ENCODE data around the gene GLCE. TPM values are rescaled to one million over a fixed set of nuclear protein-coding genes. Genes with fewer than 3 reads are reported as not detected.
A peak's percentile ranks its signal among the peaks of the same experiment; 100 is the strongest.

Gene GLCE
- total RNA-seq, 2 donors from 2014 or later = 3.8 to 5.0 TPM

DNA sequence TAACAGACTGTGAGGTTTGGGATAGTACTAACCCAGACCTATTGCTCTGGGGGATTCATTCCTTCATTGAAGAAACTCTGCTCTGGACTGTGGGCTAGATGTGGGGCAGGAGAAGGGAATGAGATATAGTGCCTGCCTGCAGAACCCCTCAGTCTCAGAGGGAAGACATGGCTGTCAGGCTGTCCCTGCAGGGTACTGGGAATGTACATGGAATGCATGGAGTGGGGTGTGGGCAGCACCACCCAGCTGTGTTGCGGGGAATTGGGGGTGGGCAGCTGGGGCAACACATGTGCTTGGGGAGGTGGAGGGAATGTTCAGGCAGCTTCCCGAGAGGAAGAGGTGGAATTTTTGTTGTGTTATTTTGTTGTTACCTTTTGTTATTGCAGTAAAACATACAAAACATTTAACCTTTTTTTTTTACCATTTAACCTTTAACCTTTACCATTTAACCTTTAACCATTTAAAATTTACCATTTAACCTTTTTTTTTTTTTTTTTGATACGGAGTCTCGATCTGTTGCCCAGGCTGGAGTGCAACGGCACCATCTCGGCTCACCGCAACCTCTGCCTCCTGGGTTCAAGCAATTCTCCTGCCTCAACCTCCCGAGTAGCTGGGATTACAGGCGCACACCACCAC is 145.6 kb downstream of the GLCE start:
- no peak overlapping the region for H3K4me3 Mint-ChIP-seq
- ATAC-seq (replicated peaks) = no peak
- peaks cover 50% of the 10 kb centered on the region for H3K27me3 Mint-ChIP-seq
- no peaks in the 10 kb centered on the region for H3K9me3 Mint-ChIP-seq
- H3K27ac Mint-ChIP-seq = no peak overlapping the region
- no peaks in the 10 kb centered on the region for H3K36me3 Mint-ChIP-seq (ENCODE audit: low read depth)
- no peaks in the 10 kb centered on the region for H3K4me1 Mint-ChIP-seq

DNA sequence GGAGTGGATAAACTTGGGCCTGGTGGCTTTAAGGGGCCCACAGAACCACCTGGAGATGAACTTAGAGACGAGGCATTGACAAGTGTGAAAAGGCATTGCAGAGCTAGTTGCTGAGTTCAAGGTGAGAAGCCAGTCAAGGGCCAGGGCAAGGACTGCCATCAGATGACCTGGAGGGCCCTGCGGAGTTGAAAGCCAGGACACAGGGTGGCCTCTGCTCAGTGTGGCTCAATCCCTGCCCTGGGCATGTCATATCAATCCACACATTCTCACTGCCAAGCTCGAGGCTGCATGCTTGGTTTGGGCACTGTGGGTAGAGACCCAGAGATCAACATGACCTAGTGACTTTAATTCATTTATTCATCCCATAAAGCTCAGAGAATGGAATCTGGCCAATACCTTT is 147.5 kb downstream of the GLCE start:
- Mint-ChIP-seq H3K27ac (no peak overlapping the region), H3K36me3 (ENCODE audit: low read depth) (no peaks in the 10 kb centered on the region), H3K27me3 (peaks cover 41% of the 10 kb centered on the region), H3K9me3 (no peaks in the 10 kb centered on the region), H3K4me1 (no peaks in the 10 kb centered on the region), H3K4me3 (no peak overlapping the region)
- ATAC-seq (replicated peaks) = no peak

DNA sequence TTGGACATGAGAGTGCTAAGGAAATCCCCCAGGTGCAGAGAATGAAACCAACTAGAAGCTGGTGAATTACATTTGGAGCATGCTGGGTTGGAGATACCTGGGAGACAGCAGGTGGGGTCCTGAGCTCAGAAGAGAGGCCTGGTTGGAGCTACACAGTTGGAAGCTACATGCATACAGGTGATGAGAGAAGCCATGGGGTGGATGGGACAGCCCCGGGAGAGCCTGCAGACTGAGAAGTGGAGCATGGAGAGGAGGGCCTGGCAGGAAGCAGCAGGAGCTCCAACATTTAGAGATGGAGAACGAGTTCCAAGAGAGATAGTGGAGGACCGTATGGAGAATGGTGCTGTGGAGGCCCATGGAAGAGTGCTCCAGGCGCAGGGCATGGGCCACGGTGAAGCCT is 148.5 kb downstream of the GLCE start:
- Mint-ChIP-seq H3K36me3 (ENCODE audit: low read depth) (no peaks in the 10 kb centered on the region), H3K4me1 (no peaks in the 10 kb centered on the region), H3K27ac (no peak overlapping the region), H3K9me3 (no peaks in the 10 kb centered on the region), H3K27me3 (peaks cover 36% of the 10 kb centered on the region), H3K4me3 (no peak overlapping the region)
- no peak for ATAC-seq (replicated peaks)

DNA sequence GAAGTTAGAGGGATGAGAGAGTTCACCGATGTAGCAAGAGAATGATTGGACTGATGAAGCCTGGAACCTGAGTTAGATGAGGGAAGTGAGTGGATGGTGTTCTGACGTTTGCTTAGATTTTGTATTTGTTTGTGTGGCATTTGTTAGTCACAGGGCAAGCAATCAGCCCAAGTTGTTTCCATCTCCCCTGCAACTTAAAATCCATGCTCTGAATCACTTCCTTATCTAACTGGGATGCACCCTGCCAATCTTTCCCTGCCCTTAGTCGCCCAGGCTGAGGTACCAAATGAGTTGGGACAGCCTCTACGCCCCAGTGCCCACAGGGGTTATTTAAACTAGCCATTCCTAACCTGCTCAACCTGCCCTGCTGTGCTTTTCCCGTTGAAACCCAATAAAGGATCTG is 150.9 kb downstream of the GLCE start:
- Mint-ChIP-seq H3K36me3 (ENCODE audit: low read depth) (no peaks in the 10 kb centered on the region), H3K4me3 (no peak overlapping the region), H3K9me3 (no peaks in the 10 kb centered on the region), H3K4me1 (no peaks in the 10 kb centered on the region), H3K27me3 (peaks cover 36% of the 10 kb centered on the region), H3K27ac (no peak overlapping the region)
- no peak for ATAC-seq (replicated peaks)

DNA sequence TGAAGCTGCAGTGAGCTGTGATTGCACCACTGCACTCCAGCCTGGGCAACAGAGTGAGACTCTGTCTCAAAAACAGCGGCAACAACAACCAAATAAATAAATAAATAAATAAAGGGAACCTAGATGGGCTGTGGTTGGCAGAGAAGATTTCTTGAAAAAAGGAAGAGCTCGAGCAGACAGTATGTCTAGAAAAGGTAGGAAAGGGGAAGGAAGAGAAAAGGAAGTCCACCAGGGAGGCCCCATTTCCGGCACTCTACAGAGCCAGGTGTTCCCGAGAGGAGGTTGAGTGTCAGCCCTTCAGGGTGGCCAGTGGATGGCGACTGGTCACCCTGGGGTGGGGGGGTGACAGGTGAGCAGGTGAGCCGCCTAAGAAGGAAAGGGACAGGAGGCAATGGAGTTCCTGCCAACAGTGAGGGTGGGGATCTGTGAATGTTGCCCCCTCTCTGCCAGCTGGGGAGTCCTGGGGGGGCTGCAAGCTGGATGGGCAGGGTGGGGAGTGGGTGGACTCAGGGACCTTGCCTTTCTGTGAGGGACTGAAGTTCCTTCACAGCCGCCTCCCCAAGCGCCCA is 153.1 kb downstream of the GLCE start:
- Mint-ChIP-seq H3K4me3 (no peak overlapping the region), H3K27ac (no peak overlapping the region), H3K27me3 (peaks cover 35% of the 10 kb centered on the region), H3K36me3 (ENCODE audit: low read depth) (no peaks in the 10 kb centered on the region), H3K9me3 (no peaks in the 10 kb centered on the region), H3K4me1 (no peaks in the 10 kb centered on the region)
- no peak for ATAC-seq (replicated peaks)

GRCh38 chr15:69314131-69314530 is 153.7 kb downstream of the GLCE start:
- H3K9me3 Mint-ChIP-seq = no peaks in the 10 kb centered on the region
- no peak overlapping the region for H3K4me3 Mint-ChIP-seq
- no peaks in the 10 kb centered on the region for H3K4me1 Mint-ChIP-seq
- H3K27ac Mint-ChIP-seq = no peak overlapping the region
- no peak for ATAC-seq (replicated peaks)
- H3K36me3 Mint-ChIP-seq (ENCODE audit: low read depth) = no peaks in the 10 kb centered on the region
- H3K27me3 Mint-ChIP-seq = peaks cover 29% of the 10 kb centered on the region

- no peak overlapping the region for H3K4me3 Mint-ChIP-seq
- H3K36me3 Mint-ChIP-seq (ENCODE audit: low read depth) = no peaks in the 10 kb centered on the region
- H3K9me3 Mint-ChIP-seq = no peaks in the 10 kb centered on the region
- no peak for ATAC-seq (replicated peaks)
- H3K4me1 Mint-ChIP-seq = no peaks in the 10 kb centered on the region
- peaks cover 25% of the 10 kb centered on the region for H3K27me3 Mint-ChIP-seq
- H3K27ac Mint-ChIP-seq = no peak overlapping the region
Measured at GRCh38 chr15:69314736-69315135, 154.3 kb downstream of the GLCE start.

DNA sequence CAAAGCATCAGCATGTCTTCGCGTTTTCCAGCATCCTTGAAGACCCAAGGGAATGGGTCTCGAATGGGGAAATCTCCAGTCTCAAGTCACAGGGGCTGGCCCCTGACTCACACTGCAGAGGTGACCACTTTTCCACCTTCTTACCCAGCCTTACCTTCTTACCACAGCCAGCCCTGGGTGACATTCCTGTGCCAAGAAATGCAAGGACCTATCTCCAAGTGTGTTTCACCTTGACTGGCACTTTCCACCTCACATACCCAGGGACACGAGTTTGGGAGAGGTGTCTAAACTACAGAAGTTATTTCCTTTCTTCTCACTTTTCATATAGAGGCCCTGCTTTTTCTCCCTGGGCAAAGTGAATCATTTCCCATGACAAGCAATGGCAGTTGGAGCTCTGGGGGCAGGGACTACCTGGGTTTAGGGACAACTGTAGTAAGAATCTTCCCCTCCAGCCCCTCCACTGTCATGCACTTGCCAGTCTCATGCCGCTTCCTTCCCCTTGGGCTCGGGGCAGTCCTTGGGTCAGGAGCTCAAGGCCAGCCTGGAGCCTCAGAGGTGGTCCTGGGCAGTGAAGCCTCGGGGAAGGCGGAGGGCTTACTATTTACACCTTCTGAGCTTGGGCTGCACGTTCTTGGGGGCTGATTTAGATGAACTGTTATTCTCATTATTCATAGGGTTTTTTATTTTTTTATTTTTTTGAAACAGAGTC is 155.1 kb downstream of the GLCE start:
- Mint-ChIP-seq H3K4me1 (no peaks in the 10 kb centered on the region), H3K9me3 (no peaks in the 10 kb centered on the region), H3K36me3 (ENCODE audit: low read depth) (no peaks in the 10 kb centered on the region), H3K27ac (no peak overlapping the region), H3K4me3 (no peak overlapping the region), H3K27me3 (peaks cover 22% of the 10 kb centered on the region)
- ATAC-seq (replicated peaks) = no peak

GRCh38 chr15:69316291-69316690 is 155.9 kb downstream of the GLCE start:
- Mint-ChIP-seq H3K27ac (no peak overlapping the region), H3K9me3 (no peaks in the 10 kb centered on the region), H3K27me3 (peaks cover 18% of the 10 kb centered on the region), H3K36me3 (ENCODE audit: low read depth) (no peaks in the 10 kb centered on the region), H3K4me1 (peaks cover 7% of the 10 kb centered on the region), H3K4me3 (no peak overlapping the region)
- ATAC-seq (replicated peaks) = no peak

GRCh38 chr15:69317392-69317841 is 157.0 kb downstream of the GLCE start:
- Mint-ChIP-seq H3K4me1 (peaks cover 8% of the 10 kb centered on the region), H3K36me3 (ENCODE audit: low read depth) (no peaks in the 10 kb centered on the region), H3K9me3 (no peaks in the 10 kb centered on the region), H3K4me3 (no peak overlapping the region), H3K27ac (no peak overlapping the region), H3K27me3 (peaks cover 17% of the 10 kb centered on the region)
- ATAC-seq (replicated peaks) = no peak

DNA sequence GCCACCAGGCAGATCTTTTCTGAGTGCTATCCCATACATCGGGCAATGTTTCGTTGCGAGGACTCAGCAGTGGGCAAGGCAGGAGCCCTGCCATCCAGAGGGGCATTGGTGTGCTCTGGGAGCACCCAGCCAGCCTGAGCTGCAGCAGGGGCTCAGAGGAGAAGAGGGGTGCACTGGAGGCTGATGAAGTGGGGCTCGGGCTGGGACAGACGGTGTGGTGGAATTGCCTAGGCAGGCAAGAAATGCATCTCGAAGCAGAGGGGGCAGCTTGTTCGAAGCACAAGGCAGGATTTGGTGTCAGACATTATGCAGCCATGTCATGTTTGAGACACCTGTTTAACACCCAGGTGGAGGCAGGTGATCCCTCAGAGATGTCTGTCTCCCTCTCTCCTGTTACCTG is 157.6 kb downstream of the GLCE start:
- Mint-ChIP-seq H3K9me3 (no peaks in the 10 kb centered on the region), H3K4me3 (no peak overlapping the region), H3K27ac (no peak overlapping the region), H3K27me3 (peaks cover 22% of the 10 kb centered on the region), H3K36me3 (ENCODE audit: low read depth) (no peaks in the 10 kb centered on the region), H3K4me1 (peaks cover 8% of the 10 kb centered on the region)
- ATAC-seq (replicated peaks) = no peak

DNA sequence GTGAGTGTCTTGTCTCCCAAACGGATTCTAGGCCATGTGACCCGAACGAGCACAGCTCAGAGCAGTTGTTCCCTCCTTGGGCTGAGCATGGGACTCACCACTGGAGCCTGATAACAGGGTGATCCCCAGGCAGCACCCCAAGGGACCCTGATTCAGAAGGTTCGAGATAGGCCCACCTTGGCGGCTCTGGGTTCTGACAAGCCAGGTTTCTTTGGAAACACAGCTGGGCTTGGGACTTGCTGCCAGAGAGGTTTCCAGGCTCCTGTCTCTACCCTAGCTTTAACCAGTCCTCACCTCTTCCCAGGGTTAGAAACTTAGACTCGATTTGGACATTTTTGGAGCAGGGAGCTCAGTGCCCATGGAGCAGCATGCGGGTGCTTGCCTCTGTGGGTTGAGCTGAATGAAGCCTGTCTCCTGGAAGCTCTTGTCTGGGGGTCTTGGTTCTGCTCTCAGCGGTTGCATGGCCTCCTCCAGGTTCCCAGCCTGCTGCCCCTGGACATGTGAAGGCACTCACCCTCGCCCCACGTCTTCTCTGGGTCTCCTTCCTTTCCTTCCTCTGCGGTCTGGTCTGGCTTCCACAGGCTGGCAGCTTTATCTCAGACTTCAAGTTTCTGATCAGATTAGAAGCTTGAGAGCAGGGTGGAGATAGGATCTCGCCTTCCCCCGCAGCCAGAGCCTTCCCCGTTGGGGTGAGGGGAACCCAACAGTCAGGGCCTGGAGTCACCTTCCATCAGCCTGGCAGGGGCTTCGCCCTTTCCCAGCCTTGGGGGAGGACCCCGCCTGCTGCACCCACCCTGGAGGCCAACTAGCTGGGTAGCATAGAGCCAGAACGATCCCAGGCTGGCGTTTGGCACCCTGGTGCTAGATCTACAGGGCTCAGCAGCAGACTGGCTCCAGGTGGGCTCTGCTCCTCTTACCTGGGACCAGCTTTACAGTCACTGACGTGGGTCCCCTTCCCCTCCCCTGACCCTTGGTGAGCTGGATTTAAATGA is 159.2 kb downstream of the GLCE start:
- Mint-ChIP-seq H3K36me3 (ENCODE audit: low read depth) (no peaks in the 10 kb centered on the region), H3K27ac (no peak overlapping the region), H3K4me1 (peaks cover 8% of the 10 kb centered on the region), H3K27me3 (peaks cover 26% of the 10 kb centered on the region), H3K4me3 (no peak overlapping the region), H3K9me3 (no peaks in the 10 kb centered on the region)
- ATAC-seq (replicated peaks) = no peak

- ATAC-seq (replicated peaks) = peak; percentile 93
- Mint-ChIP-seq H3K27ac (peak overlapping the region; percentile 36), H3K27me3 (peaks cover 28% of the 10 kb centered on the region), H3K4me1 (peaks cover 8% of the 10 kb centered on the region), H3K4me3 (no peak overlapping the region), H3K9me3 (no peaks in the 10 kb centered on the region), H3K36me3 (ENCODE audit: low read depth) (no peaks in the 10 kb centered on the region)
Measured at GRCh38 chr15:69320977-69321554, 160.6 kb downstream of the GLCE start.
